Bronchial epithelial cell (primary cell): ENCODE results near the gene EIF2S2. TPM values are rescaled to one million over a fixed set of nuclear protein-coding genes. Genes with fewer than 3 reads are reported as not detected.

ENCODE experiments used
- DNase-seq: peaks from one replicate; pipeline ENCODE4 v3.0.0-alpha.2; 2010; ENCODE audit warnings: low read depth
- FAIRE-seq: peaks from 2 replicates; lab custom pipeline; 2011; peaks lifted over from hg19 to GRCh38; lab: Jason Lieb, UNC
- H3K27me3 ChIP-seq: 2 replicates; pipeline ENCODE4 v1.5.1; 2011; ENCODE audit warnings: low read length; ENCODE audit not compliant: control insufficient read depth, insufficient read depth
- H3K36me3 ChIP-seq: 2 replicates; pipeline ENCODE4 v1.5.1; 2011; ENCODE audit warnings: low read length; ENCODE audit not compliant: control insufficient read depth, insufficient read depth
- H3K4me3 ChIP-seq: 2 replicates; pipeline ENCODE4 v1.5.1; 2011; ENCODE audit warnings: mild to moderate bottlenecking, low read depth, low read length, control low read depth
- total RNA-seq: library from RNA; depleted of rRNA; stranded (reverse); fragments of >200 nt; gene quantifications from 2 replicates; pipeline ENCODE4 v1.2.1, GENCODE V29; 2014
- TF ChIP-seq, protein P1 (sequence below): IDR thresholded peaks from 2 replicates; pipeline ENCODE4 v1.5.1; 2011; ENCODE audit warnings: mild to moderate bottlenecking, moderate library complexity, low read length, control low read depth, inconsistent platforms; ENCODE audit not compliant: insufficient read depth, severe bottlenecking

The EIF2S2 gene
- total RNA-seq, 1 donor from 2014 or later = 129 TPM

DNA sequence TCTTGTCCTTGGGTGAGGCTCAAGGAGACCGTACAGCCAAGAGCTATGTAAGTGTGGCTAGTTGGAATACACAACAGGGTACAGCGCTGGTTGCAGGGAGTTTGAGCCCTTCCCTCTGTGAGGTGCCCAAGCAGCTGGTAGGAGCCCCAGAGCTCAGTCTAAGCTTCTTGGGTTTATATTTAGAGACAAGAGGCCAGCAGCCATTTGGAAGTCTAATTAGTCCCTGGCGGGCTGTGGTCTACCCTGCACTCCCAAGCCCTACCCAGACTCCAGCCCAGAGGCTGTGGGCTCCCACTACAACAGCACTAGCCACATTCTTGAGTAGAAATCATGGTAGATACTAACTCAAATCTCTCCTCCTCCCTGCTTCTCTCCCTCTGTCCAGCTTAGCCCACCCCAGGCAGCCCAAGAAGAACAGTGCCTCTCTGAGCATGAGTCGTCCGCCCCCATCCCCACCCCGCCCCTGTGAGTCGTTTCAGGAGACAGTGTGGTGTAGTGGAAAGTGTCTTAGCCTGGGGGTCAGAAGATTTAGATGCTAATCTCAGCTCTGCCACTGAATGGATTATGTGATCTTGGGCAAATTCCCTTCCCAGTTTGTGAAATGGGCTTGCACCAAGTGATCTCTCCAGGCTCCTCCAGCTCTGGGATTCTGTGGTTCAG is 37.8 kb downstream of the EIF2S2 start:
- Histone ChIP-seq H3K4me3 (no peak overlapping the region), H3K27me3 (no peaks in the 10 kb centered on the region), H3K36me3 (peaks cover 16% of the 10 kb centered on the region)
- DNase-seq (peak; percentile 38), FAIRE-seq (no peak)
- TF ChIP-seq, protein P1, sequence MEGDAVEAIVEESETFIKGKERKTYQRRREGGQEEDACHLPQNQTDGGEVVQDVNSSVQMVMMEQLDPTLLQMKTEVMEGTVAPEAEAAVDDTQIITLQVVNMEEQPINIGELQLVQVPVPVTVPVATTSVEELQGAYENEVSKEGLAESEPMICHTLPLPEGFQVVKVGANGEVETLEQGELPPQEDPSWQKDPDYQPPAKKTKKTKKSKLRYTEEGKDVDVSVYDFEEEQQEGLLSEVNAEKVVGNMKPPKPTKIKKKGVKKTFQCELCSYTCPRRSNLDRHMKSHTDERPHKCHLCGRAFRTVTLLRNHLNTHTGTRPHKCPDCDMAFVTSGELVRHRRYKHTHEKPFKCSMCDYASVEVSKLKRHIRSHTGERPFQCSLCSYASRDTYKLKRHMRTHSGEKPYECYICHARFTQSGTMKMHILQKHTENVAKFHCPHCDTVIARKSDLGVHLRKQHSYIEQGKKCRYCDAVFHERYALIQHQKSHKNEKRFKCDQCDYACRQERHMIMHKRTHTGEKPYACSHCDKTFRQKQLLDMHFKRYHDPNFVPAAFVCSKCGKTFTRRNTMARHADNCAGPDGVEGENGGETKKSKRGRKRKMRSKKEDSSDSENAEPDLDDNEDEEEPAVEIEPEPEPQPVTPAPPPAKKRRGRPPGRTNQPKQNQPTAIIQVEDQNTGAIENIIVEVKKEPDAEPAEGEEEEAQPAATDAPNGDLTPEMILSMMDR = no peak

DNA sequence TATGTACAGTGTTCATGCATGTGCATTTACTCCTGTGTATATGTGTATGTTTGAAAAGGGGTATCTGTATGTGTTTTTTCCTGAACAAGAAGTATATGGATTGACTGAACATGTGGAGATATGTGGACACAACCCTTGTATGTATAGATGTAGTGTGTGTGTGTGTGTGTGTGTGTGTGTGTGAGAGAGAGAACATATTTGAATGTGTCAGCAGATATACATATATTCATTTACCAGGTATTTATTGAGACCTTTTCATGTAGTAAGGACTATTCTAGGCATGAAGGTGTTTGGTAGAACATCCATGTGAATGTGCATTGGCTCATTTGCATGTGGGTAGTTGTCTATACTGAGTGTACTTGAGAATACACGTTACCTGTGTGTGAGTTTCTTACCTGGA is 39.3 kb downstream of the EIF2S2 start:
- H3K36me3 ChIP-seq = peaks cover 14% of the 10 kb centered on the region
- TF ChIP-seq, protein P1 = no peak
- FAIRE-seq (peak; percentile 85), DNase-seq (no peak)
- no peaks in the 10 kb centered on the region for H3K27me3 ChIP-seq
- no peak overlapping the region for H3K4me3 ChIP-seq

DNA sequence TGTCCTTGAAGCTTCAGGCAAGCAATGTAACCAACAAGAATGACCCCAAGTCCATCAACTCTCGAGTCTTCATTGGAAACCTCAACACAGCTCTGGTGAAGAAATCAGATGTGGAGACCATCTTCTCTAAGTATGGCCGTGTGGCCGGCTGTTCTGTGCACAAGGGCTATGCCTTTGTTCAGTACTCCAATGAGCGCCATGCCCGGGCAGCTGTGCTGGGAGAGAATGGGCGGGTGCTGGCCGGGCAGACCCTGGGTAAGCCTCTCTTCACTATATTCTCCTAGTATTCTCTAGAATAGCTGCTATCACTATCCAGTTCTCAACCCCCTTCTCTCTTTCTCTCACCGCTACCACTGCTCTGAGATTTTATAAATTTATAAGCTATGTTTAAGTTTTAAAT is 40.0 kb downstream of the EIF2S2 start:
- FAIRE-seq (no peak), DNase-seq (no peak)
- Histone ChIP-seq H3K4me3 (no peak overlapping the region), H3K27me3 (no peaks in the 10 kb centered on the region), H3K36me3 (peaks cover 9% of the 10 kb centered on the region)
- TF ChIP-seq, protein P1 = no peak

DNA sequence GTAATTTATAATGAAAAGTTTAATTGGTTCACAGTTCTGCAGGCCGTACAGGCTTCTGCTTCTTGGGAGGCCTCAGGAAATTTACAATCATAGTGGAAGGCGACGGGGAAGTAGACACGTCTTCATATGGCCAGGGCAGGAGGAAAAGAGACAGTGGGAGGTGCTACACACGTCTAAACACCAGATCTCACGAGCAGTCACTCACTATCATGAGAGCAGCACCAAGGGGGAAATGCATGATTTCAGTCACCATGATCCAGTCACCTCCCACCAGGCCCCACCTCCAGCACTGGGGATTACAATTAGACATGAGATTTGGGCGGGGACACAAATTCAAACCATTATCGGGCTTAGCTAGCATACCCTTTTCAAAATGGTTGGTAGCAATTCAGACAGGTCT is 41.2 kb downstream of the EIF2S2 start:
- TF ChIP-seq, protein P1 = no peak
- Histone ChIP-seq H3K36me3 (peaks cover 8% of the 10 kb centered on the region), H3K27me3 (no peaks in the 10 kb centered on the region), H3K4me3 (no peak overlapping the region)
- FAIRE-seq (no peak), DNase-seq (no peak)

DNA sequence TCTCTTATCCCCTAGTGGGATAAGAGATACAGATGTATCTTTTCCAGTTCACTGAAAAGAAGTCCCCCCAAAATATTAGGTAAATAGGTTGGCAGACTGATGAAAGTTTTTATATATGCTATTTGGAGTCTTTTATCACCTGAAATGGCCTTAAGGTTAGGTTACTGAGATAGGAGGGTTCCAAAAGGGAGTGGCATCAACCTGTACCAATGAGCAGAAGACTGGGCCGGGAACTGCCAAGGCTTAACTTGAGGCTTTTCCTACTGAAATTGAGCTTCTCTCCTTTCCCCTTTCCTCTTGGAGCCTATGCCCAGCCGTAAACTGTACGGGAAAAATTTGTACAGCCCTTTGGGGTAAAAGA is 42.0 kb downstream of the EIF2S2 start:
- FAIRE-seq = no peak
- H3K27me3 ChIP-seq = no peaks in the 10 kb centered on the region
- H3K4me3 ChIP-seq = no peak overlapping the region
- no peak for DNase-seq
- TF ChIP-seq, protein P1 = no peak
- H3K36me3 ChIP-seq = peaks cover 4% of the 10 kb centered on the region

DNA sequence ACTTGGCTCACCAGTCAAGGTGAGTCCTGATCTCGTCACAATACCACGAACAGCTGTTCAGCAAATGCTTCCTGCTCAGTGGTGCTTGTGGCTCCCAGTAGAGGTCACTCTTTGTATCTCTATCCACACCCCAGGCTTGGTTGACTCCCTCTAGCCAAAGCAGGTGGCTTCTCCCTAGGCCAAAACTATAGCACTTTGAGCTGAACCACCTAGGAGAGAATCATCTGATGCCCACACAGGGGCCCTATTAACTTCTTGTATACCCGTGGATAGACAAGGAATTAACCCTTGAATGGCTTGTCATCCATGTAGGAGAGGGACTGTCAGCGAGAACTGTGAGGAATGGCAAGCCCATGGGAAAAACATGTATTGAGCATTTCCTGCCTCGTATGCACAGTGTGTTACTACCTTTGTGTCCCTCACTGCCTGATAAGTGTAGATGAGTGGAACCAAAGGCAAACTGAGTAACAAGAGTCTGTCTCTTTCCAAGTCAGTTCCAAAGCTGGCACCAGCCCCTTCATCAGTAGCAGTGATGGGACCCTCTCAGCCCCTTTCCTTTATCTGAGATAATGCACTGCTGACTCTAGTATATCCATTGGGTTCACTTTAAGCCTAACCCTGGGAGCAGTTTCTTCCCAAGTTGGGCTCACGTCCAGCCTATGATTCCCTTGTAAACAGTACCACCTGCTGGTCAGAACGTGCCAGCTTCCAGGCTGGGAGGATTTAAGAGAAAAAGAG is 42.5 kb downstream of the EIF2S2 start:
- FAIRE-seq (no peak), DNase-seq (peak; percentile 77)
- H3K27me3 ChIP-seq = no peaks in the 10 kb centered on the region
- no peak overlapping the region for H3K4me3 ChIP-seq
- peaks cover 4% of the 10 kb centered on the region for H3K36me3 ChIP-seq
- TF ChIP-seq, protein P1 = peak; percentile 67
